GM12874 (cell line): ENCODE results near the gene TXLNG.

ENCODE experiments used
- TF ChIP-seq, protein P1 (sequence below): IDR thresholded peaks from 2 replicates; pipeline ENCODE4 v1.5.1; 2011; ENCODE audit warnings: low read depth, mild to moderate bottlenecking, control low read depth, low read length, moderate library complexity; ENCODE audit not compliant: insufficient read depth

TXLNG gene

DNA sequence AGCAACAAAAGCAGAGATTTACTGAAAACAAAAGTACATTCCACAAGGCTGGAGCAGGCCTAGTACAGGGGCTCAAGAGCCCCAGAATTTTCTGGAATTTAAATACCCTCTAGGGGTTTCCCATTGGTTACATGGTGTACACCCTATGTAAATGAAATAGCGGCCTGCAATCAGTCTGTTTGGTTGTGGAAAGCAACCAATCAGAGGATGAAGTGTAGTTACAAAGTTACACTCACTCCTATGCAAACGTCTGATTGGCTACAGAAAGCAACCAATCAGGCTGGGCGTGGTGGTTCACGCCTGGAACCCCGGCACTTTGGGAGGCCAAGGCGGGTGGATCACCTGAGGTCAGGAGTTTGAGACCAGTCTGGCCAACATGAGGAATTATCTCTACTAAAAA is 13.8 kb upstream of the TXLNG start:
- TF ChIP-seq, protein P1, sequence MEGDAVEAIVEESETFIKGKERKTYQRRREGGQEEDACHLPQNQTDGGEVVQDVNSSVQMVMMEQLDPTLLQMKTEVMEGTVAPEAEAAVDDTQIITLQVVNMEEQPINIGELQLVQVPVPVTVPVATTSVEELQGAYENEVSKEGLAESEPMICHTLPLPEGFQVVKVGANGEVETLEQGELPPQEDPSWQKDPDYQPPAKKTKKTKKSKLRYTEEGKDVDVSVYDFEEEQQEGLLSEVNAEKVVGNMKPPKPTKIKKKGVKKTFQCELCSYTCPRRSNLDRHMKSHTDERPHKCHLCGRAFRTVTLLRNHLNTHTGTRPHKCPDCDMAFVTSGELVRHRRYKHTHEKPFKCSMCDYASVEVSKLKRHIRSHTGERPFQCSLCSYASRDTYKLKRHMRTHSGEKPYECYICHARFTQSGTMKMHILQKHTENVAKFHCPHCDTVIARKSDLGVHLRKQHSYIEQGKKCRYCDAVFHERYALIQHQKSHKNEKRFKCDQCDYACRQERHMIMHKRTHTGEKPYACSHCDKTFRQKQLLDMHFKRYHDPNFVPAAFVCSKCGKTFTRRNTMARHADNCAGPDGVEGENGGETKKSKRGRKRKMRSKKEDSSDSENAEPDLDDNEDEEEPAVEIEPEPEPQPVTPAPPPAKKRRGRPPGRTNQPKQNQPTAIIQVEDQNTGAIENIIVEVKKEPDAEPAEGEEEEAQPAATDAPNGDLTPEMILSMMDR = no peak

DNA sequence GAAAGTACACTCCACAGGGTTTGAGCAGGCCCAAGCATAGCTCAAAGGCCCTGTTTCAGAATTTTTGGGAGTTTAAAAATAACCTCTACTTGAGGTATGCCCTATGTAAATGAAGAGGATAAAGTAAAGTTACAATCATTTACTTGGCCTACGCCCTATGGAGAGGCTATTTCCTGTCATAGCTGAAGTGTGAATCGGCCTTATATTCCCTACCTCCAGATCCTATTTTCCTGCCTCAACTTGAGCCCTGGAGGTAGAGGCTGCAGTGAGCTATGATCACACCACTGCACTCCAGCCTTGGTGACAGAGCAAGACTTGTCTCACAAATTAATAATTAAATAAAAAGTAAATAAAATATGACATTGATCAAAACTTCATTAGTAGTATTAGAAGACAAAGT is 11.5 kb upstream of the TXLNG start:
- TF ChIP-seq, protein P1 = no peak

DNA sequence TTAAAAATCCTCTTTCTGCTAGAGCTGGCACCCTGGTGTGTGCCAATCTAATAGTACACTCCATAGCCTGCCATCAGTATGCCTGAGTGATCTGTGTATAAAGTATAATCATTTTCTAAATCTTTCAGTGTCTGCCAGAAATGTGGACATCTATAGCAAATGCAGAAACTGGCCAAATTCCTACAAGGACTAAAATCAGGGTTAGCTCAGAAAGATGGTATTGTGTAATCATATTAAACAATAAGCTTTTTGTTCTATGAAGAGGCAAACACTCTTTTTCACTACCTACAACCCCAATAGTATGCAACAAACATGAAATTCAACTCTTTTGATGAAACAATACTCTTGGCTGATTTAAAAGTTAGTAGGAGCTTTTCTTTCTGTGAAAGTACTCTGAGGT is 7.7 kb upstream of the TXLNG start:
- TF ChIP-seq, protein P1 = no peak

DNA sequence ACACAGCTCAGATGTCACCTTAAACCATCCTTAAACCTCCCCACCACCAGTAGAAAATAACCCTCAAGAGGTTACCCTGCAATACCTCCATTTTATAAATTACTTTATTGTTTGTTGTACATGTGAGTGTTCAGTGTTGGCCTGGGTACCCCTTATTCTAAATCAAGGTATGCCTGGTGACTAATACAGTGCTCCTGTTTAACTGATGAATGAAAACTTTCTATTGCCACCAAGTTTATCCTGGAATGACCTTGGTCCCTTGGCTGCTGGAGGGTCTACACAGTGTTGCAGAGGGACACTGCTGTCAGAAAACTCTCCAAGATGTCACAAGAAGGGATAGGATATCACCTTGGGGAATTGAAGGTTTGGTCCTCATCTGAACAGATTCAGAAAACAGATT is 7.3 kb upstream of the TXLNG start:
- TF ChIP-seq, protein P1 = no peak

DNA sequence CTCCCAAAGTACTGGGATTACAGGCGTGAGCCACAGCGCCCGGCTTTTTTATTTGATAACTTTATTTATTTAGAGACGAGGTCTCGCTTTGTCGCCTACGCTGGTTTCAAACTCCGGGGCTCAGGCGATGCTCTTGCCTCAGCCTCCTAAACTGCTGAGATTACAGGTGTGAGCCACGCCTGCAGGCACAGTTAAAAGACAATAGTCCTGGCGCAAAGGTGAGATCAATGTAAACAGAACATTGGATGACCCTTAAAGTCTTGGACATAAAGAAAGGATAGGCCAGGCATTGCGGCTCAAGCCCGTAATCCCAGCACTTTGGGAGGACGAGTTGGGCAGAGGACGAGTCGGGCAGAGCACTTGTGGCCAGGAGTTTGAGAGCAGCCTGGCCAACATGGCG is 2.8 kb upstream of the TXLNG start:
- TF ChIP-seq, protein P1 = no peak

DNA sequence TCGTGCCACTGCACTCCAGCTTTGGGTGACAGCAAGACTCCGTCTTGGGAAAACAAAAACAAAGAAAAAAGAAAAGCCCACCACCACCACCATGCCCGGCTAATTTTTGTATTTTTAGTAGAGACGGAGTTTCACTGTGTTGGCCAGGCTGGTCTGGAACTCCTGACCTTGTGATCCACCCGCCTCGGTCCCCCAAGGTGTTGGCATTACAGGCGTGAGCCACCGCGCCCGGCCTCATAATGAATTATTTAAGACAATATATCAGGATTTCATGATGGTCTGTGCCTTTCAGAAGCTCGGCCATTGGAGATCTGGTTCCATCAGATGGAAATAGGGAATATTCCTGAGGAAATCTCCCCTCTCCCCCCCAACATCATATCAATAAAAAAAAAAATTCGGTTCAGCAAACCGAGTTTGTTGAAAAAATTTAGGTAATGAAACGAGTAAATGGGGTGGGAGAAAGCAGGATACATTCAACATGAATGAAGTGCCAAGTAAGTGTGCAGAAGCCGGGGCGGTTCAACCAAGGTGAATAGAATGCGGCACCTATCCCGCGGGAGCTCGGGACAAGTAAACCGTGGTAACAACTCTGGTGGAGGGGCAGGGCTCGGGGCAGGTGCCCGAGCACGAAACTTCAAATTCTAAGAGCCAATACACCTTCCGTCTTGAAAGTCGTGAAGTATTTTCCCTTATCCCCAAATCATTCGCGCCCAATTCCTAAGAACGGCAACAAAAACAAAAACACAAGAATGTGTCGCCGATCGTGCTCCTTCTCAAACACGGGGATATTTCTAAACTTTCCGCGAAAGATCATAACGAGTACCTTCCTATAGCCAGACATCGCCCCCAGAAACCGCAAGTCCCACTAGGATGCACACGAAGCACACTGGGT is 773 bp upstream of the TXLNG start:
- TF ChIP-seq, protein P1 = no peak

DNA sequence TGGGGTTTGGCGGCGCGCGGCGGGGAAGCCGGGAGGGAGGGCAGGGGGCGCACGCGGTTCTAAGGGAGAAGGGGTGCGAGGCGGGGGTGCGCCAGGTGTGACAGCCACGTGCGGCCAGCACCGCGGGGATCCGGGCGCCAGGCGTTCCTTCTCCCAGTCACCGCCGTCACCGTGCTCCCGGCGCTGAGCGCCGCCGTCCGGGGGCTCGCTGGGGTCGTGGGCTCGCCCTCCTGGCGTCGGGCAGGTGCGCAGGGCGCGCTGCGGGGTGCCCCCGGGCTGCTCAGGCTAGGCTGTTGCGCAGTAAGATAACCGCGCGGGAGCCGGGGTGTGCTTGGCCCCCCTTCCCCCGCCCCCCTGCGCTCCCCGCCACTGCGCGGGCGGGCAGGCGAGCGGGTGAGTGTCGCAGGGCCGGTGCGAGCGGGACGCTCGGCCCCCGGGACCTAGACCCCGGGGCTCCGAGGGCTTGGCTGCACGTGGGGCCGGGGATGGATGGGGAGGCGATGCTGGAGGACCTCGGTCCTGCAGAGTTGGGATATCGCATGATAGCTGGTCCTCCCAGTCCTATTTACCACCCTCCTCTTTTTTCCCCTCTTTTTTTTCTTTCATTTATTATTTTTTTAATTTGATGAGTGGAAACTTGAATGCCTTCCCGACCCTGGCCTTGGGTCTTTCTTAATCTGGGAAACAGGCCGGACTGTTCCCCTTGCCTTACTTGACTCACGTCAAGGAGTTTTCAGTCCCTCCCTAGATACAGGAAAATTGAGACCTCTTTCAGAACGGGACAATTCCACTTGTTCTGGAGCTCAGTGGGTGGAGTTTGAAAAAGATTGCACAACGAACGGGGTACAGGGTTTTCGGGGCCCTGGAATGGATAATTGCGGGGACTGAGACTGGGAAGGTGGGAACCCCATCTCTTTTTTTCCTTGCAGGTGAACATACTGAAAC is 797 bp downstream of the TXLNG start:
- TF ChIP-seq, protein P1 = no peak
